Measurements from ENCODE around the gene SLC28A1.

GRCh38 chr15:84987949-84988624 is 103.6 kb downstream of the SLC28A1 start:
- no peak for TF ChIP-seq CTCF (IDR thresholded peaks at IDR 0.05)
- no peak for TF ChIP-seq TAF1 (IDR thresholded peaks at IDR 0.05; ENCODE audit: borderline replicate concordance, low read depth, low read length)
- no peak for TF ChIP-seq RAD21 (IDR thresholded peaks at IDR 0.05; ENCODE audit: low read length)
- TF ChIP-seq REST (IDR thresholded peaks at IDR 0.05; ENCODE audit: low read depth, low read length) = no peak
- TF ChIP-seq RFX5 (IDR thresholded peaks at IDR 0.05; ENCODE audit: low read length) = no peak
- TF ChIP-seq POLR2AphosphoS5 (IDR thresholded peaks at IDR 0.05; ENCODE audit: low read depth, low read length) = no peak
- TF ChIP-seq, protein P1, sequence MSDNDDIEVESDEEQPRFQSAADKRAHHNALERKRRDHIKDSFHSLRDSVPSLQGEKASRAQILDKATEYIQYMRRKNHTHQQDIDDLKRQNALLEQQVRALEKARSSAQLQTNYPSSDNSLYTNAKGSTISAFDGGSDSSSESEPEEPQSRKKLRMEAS (IDR thresholded peaks at IDR 0.05; ENCODE audit: low read depth) = no peak

All from SK-N-SH (cell line).